Measurements from ENCODE around the gene EXPH5. TPM values are rescaled to one million over a fixed set of nuclear protein-coding genes. Genes with fewer than 3 reads are reported as not detected.
A peak's percentile ranks its signal among the peaks of the same experiment; 100 is the strongest.
"Not testable (repeated sequence)": the region's sequence is repeated elsewhere in the genome, so short reads cannot be mapped to it uniquely, and the experiment has no call there.

Gene EXPH5
- total RNA-seq, 1 donor from 2014 or later = 7.6 TPM

DNA sequence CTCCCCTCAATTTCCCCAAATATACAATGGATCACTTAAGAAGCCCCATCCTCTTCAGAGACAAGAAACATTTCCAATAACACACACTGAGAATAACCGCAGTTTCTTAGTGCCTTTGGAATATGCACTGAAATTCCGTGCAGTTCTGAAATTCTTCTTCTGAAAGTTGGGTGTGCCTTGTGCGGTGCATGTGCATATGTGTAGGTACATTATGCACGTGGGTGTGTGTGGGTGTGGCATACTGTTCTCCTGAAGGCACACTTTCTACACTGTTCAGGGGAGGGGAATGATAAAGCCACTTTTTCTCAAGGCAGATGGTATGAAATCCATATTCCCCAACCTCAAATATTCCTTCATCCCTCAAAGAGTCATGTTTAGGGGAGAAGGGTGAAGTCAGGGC is 1.7 kb downstream of the EXPH5 start:
- Histone ChIP-seq H3K4me3 (ENCODE audit: low read depth, low read length) (peak overlapping the region; percentile 0), H3K36me3 (ENCODE audit: control insufficient read depth, insufficient read depth, low read length) (no peaks in the 10 kb centered on the region), H3K27me3 (ENCODE audit: control insufficient read depth, insufficient read depth, low read length) (no peaks in the 10 kb centered on the region)
- FAIRE-seq (no peak), DNase-seq (ENCODE audit: low read depth) (no peak)
- TF ChIP-seq, protein P1, sequence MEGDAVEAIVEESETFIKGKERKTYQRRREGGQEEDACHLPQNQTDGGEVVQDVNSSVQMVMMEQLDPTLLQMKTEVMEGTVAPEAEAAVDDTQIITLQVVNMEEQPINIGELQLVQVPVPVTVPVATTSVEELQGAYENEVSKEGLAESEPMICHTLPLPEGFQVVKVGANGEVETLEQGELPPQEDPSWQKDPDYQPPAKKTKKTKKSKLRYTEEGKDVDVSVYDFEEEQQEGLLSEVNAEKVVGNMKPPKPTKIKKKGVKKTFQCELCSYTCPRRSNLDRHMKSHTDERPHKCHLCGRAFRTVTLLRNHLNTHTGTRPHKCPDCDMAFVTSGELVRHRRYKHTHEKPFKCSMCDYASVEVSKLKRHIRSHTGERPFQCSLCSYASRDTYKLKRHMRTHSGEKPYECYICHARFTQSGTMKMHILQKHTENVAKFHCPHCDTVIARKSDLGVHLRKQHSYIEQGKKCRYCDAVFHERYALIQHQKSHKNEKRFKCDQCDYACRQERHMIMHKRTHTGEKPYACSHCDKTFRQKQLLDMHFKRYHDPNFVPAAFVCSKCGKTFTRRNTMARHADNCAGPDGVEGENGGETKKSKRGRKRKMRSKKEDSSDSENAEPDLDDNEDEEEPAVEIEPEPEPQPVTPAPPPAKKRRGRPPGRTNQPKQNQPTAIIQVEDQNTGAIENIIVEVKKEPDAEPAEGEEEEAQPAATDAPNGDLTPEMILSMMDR (IDR thresholded peaks at IDR 0.05; ENCODE audit: insufficient read depth, low read length, severe bottlenecking) = no peak

DNA sequence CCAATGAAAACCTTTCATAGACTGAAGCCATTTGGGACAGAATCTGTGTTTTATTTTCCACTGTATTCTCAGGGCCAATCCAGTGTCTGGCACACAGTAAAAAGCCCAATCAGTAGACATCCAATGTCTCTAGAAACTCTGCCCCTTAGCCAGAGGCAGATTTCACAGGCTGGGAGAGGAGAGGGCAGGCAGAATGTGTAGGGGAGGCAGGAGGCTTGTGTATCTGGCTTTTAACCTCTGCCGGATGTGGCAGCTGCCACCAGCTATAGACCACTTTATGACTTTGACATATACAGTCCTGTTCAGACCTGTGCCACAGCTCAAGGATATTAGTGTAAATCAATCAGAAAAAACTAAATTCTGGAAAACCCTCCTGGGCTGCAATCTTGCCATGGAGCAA is 4.4 kb downstream of the EXPH5 start:
- H3K4me3 ChIP-seq (ENCODE audit: low read depth, low read length) = no peak overlapping the region
- DNase-seq (ENCODE audit: low read depth) = no peak

DNA sequence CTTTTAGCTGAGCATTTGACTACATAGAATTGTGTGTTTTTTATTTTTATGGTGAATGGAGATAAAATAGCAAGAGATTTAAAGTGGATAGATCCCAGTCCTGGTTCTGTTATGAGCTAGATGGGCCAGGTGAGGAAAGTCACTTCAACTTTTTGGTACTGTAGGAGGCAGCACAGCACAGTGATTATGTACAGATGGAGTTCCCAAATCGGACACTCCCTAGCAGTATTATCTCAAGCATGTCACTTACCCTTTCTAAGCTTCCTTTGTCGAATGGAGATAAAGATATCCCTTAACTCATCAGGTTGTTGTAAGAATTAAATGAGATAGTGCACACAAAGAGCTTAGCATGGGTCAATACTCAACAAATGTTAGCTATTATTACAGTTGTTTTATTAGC is 5.3 kb downstream of the EXPH5 start:
- FAIRE-seq (no peak), DNase-seq (ENCODE audit: low read depth) (no peak)
- TF ChIP-seq, protein P1 (IDR thresholded peaks at IDR 0.05; ENCODE audit: insufficient read depth, low read length, severe bottlenecking) = no peak
- H3K36me3 ChIP-seq (ENCODE audit: control insufficient read depth, insufficient read depth, low read length) = no peaks in the 10 kb centered on the region
- no peak overlapping the region for H3K4me3 ChIP-seq (ENCODE audit: low read depth, low read length)
- H3K27me3 ChIP-seq (ENCODE audit: control insufficient read depth, insufficient read depth, low read length) = no peaks in the 10 kb centered on the region

More for the DNA sequence above, 4.4 kb downstream of the EXPH5 start:
- TF ChIP-seq, protein P1 (IDR thresholded peaks at IDR 0.05; ENCODE audit: insufficient read depth, low read length, severe bottlenecking) = no peak
- FAIRE-seq = no peak
- no peaks in the 10 kb centered on the region for H3K27me3 ChIP-seq (ENCODE audit: control insufficient read depth, insufficient read depth, low read length)
- H3K36me3 ChIP-seq (ENCODE audit: control insufficient read depth, insufficient read depth, low read length) = no peaks in the 10 kb centered on the region

DNA sequence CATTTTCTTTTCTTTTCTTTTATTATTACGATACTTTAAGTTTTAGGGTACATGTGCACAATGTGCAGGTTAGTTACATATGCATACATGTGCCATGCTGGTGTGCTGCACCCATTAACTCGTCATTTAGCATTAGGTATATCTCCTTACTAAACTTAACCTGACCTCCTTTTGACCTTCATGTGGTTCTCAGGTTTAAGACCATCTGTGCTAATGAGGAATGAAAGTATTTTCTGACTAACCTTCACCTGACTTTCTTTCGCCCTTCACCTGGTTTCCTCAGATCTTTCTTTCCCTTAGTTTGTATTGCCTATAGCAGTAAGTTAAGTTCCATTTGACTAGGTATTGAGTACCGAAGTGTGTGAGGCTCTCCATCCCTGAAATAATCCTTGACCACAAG is 6.5 kb downstream of the EXPH5 start:
- TF ChIP-seq, protein P1 (IDR thresholded peaks at IDR 0.05; ENCODE audit: insufficient read depth, low read length, severe bottlenecking) = no peak
- H3K36me3 ChIP-seq (ENCODE audit: control insufficient read depth, insufficient read depth, low read length) = no peaks in the 10 kb centered on the region
- H3K4me3 ChIP-seq (ENCODE audit: low read depth, low read length) = no peak overlapping the region
- FAIRE-seq (no peak), DNase-seq (ENCODE audit: low read depth) (no peak)
- no peaks in the 10 kb centered on the region for H3K27me3 ChIP-seq (ENCODE audit: control insufficient read depth, insufficient read depth, low read length)

DNA sequence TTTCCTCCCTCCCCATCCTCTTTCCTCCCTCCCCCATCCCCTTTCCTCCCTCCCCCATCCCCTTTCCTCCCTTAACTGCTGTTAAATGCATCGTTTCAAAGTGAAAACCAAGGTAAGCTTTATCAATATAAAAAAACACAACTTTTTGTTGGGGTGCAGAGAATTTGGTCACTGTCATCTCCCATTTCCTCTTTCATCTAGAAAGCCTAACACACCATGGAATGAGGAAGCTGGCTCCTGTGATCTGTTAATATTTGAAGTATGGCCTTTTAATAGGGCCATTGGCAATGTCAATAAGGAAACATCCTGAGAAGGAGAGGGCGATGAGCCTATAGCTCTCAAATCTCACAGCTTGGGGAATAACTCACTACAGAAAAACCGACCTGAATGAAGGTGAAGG is 7.0 kb downstream of the EXPH5 start:
- TF ChIP-seq, protein P1 (IDR thresholded peaks at IDR 0.05; ENCODE audit: insufficient read depth, low read length, severe bottlenecking) = no peak
- FAIRE-seq (no peak), DNase-seq (ENCODE audit: low read depth) (no peak)
- no peaks in the 10 kb centered on the region for H3K27me3 ChIP-seq (ENCODE audit: control insufficient read depth, insufficient read depth, low read length)
- no peaks in the 10 kb centered on the region for H3K36me3 ChIP-seq (ENCODE audit: control insufficient read depth, insufficient read depth, low read length)
- no peak overlapping the region for H3K4me3 ChIP-seq (ENCODE audit: low read depth, low read length)

DNA sequence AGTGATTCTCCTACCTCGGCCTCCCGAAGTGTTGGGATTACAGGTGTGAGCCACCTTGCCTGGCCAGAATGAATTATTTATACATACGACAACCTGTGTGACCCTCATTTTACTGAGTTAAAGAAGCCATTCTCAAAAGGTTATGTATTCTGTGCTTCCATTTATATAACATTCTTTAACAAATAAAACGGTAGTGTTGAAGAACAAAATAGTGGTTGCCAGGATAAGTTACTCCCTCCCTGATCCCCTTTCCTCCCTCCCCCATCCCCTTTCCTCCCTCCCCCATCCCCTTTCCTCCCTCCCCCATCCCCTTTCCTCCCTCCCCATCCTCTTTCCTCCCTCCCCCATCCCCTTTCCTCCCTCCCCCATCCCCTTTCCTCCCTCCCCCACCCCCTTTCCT is 7.4 kb downstream of the EXPH5 start:
- H3K4me3 ChIP-seq (ENCODE audit: low read depth, low read length); FAIRE-seq: not testable (repeated sequence)

More for the DNA sequence above, 7.4 kb downstream of the EXPH5 start:
- DNase-seq (ENCODE audit: low read depth); H3K27me3 ChIP-seq (ENCODE audit: control insufficient read depth, insufficient read depth, low read length); H3K36me3 ChIP-seq (ENCODE audit: control insufficient read depth, insufficient read depth, low read length): not testable (repeated sequence)
